Activated CD8-positive, alpha-beta memory T cell treated with anti-CD3 and anti-CD28 coated beads, Interleukin-2, amount 10 ng/mL, durations not matched to agents 7 days and 5 days (primary cell): ENCODE measurements around the gene EPSTI1. TPM values are rescaled to one million over a fixed set of nuclear protein-coding genes. Genes with fewer than 3 reads are reported as not detected.
A peak's percentile ranks its signal among the peaks of the same experiment; 100 is the strongest.

ENCODE experiments used
- ATAC-seq: fragments of 150-1000 bp; cut with Tn5 transposase; one replicate; pipeline ENCODE4 v1.10.0; 2021; ENCODE audit warnings: moderate library complexity
- CTCF ChIA-PET: fragments of 350-600 bp; sonication (Branson Sonifier 250); formaldehyde crosslinking; loops from one replicate; lab custom pipeline; 2021; ENCODE audit warnings: antibody characterized with exemption; lab: Charles Lee
- DNase-seq: peaks from one replicate; pipeline ENCODE4 v3.0.0-alpha.2; 2020
- H3K27ac Mint-ChIP-seq: one replicate; pipeline ENCODE4 v1.8.0; 2021; ENCODE audit warnings: mild to moderate bottlenecking, mixed read lengths
- H3K27me3 Mint-ChIP-seq: one replicate; pipeline ENCODE4 v1.8.0; 2021; ENCODE audit warnings: mixed read lengths
- H3K36me3 Mint-ChIP-seq: one replicate; pipeline ENCODE4 v1.8.0; 2021; ENCODE audit warnings: mild to moderate bottlenecking, mixed read lengths
- H3K4me1 Mint-ChIP-seq: one replicate; pipeline ENCODE4 v1.8.0; 2021; ENCODE audit warnings: mixed read lengths
- H3K4me3 Mint-ChIP-seq: one replicate; pipeline ENCODE4 v1.8.0; 2021; ENCODE audit warnings: mild to moderate bottlenecking, moderate library complexity, mixed read lengths
- H3K9me3 Mint-ChIP-seq: one replicate; pipeline ENCODE4 v1.8.0; 2022; ENCODE audit warnings: low read depth, mixed read lengths
- total RNA-seq, 2 experiments: library from RNA; stranded (reverse); gene quantifications; one replicate each; pipeline ENCODE4 v1.2.3, GENCODE V29; 2021

EPSTI1 gene
- total RNA-seq, 2 experiments from 2014 or later: 71.3 to 150 TPM

DNA sequence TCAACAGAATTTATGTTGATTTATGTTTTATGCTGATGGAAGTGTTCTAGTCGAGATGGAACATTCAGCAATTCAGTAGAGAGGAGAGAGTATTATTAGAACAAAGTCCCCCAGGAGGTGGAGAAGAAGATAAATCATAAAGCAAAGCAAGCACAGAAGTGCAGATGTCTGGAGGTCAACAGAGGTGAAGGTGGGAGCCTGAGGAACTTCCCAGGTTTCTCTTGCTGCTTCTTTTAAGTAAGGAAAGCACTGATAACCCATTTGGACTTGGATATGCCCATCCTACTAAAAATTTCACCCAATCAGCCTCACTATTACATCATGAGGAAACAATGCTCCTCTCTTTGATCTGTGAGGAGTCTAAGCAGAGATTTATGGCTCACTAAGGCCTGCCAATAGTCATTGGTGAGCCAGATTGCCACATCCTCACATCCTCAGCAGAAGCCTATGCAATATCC, 98.8 kb downstream of the EPSTI1 start:
- no peak overlapping the region for H3K27ac Mint-ChIP-seq
- no peak for ATAC-seq
- peaks cover 36% of the 10 kb centered on the region for H3K36me3 Mint-ChIP-seq
- no peak for DNase-seq
- no peaks in the 10 kb centered on the region for H3K9me3 Mint-ChIP-seq
- CTCF ChIA-PET: no interaction called here
- H3K4me1 Mint-ChIP-seq: no peaks in the 10 kb centered on the region
- no peaks in the 10 kb centered on the region for H3K27me3 Mint-ChIP-seq
- H3K4me3 Mint-ChIP-seq: no peak overlapping the region

GRCh38 chr13:42892760-42893159, 99.3 kb downstream of the EPSTI1 start:
- Mint-ChIP-seq H3K4me1 (no peaks in the 10 kb centered on the region), H3K4me3 (no peak overlapping the region), H3K27ac (no peak overlapping the region), H3K27me3 (no peaks in the 10 kb centered on the region), H3K9me3 (no peaks in the 10 kb centered on the region), H3K36me3 (peaks cover 37% of the 10 kb centered on the region)
- no peak for DNase-seq
- ATAC-seq: no peak
- CTCF ChIA-PET: no interaction called here

DNA sequence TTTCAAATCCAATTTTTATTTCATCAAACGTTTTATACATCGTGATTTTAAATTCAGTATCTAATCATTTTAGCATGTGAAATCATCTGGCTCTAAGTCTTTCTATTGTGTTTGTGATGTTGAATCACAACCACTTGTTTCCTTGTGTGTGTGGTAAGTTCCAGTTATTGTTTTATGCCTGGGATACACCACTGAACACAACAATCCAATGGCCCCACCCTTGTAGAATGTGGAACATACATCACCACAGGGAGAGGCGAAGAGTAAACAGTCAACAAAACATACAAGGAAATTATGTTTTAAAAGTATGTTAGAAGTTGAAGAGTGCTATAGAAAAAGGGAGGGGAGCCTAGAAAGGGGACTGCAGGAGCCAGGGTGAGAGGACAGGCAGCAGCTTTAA, 100.5 kb downstream of the EPSTI1 start:
- Mint-ChIP-seq H3K4me3 (no peak overlapping the region), H3K27ac (no peak overlapping the region), H3K27me3 (no peaks in the 10 kb centered on the region), H3K4me1 (no peaks in the 10 kb centered on the region), H3K36me3 (peaks cover 38% of the 10 kb centered on the region), H3K9me3 (no peaks in the 10 kb centered on the region)
- CTCF ChIA-PET: no interaction called here
- DNase-seq (no peak), ATAC-seq (no peak)

DNA sequence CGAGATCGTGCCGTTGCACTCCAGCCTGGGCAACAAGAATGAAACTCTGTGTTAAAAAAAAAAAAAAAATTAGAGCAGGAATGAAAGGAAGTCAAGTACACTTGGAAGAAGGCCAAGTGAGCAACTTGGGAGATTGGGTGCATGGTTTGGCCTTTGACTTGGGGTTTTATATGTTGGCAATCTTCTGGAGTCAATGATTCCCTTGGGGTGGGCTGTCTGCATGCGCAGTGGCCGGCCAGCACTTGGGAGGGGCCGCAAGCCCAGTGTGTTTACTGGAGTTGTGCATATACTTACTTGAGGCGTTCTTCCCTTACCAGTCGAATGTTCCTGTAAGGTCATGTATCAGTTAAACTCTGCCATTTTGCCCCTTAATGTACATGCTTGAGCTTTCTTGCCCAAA, 106.7 kb downstream of the EPSTI1 start:
- Mint-ChIP-seq H3K9me3 (no peaks in the 10 kb centered on the region), H3K27me3 (peaks cover 5% of the 10 kb centered on the region), H3K4me1 (no peaks in the 10 kb centered on the region), H3K4me3 (no peak overlapping the region), H3K36me3 (peaks cover 31% of the 10 kb centered on the region), H3K27ac (no peak overlapping the region)
- ATAC-seq: no peak
- DNase-seq: no peak
- CTCF ChIA-PET: no interaction called here

DNA sequence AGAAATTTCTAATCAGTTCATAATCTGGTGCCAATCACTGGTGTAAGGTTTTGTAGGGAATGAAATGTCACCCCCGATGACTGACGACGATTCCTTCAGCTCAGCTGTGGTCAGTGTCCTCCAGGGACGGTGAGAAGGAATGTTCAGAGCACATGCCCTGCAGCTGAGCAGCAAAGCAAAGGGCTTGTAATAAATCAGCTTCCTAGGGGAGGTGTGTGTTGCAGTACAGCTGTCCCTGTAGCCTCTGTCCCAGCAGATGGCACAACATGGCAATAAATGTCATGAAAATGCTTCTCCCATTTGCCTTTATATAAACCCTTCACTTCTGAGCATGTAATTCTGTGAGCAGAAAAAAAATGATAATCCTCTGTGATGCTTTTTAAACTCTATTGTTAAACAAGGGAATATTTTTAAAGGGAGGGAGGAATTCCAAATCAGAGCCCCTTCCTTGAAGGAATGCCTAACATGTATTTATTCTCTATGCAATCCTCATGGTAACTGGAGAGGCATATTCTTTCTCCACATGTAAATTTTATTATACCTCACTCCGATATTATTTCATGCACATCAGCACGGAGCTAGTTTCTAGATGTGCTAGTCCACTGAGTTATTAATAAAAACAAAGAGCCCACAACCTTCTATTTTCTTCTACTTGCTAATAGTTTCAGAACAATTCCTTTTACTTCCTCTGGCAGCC, 108.1 kb downstream of the EPSTI1 start:
- CTCF ChIA-PET: no interaction called here
- Mint-ChIP-seq H3K4me3 (no peak overlapping the region), H3K36me3 (peaks cover 26% of the 10 kb centered on the region), H3K27ac (no peak overlapping the region), H3K9me3 (no peaks in the 10 kb centered on the region), H3K4me1 (no peaks in the 10 kb centered on the region), H3K27me3 (peaks cover 11% of the 10 kb centered on the region)
- ATAC-seq (no peak), DNase-seq (no peak)

DNA sequence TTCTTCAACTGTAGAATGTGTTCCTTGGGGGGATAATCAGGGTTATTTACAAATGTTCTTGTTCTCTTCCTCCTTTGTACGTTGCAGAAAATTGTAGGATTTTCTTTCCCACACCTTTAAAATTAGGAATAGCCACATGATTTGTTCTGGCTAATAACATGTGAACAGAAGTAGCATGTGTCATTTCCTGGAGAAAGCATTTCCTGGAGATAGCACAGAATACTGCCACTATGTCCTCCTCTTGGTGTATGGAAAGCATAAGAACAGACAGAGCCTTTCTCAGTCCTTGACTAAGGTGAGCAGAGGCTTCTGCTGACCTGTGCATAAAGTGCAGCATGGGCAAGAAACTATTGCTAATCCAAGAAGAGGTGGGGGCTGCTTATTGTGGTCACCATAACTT, 108.9 kb downstream of the EPSTI1 start:
- peaks cover 11% of the 10 kb centered on the region for H3K27me3 Mint-ChIP-seq
- no peaks in the 10 kb centered on the region for H3K4me1 Mint-ChIP-seq
- peaks cover 20% of the 10 kb centered on the region for H3K36me3 Mint-ChIP-seq
- H3K4me3 Mint-ChIP-seq: no peak overlapping the region
- H3K9me3 Mint-ChIP-seq: no peaks in the 10 kb centered on the region
- H3K27ac Mint-ChIP-seq: no peak overlapping the region
- CTCF ChIA-PET: no interaction called here
- ATAC-seq (no peak), DNase-seq (no peak)

GRCh38 chr13:42880056-42880605, 111.9 kb downstream of the EPSTI1 start:
- DNase-seq: no peak
- no peak overlapping the region for H3K27ac Mint-ChIP-seq
- peaks cover 1% of the 10 kb centered on the region for H3K36me3 Mint-ChIP-seq
- H3K9me3 Mint-ChIP-seq: no peaks in the 10 kb centered on the region
- peaks cover 15% of the 10 kb centered on the region for H3K27me3 Mint-ChIP-seq
- H3K4me1 Mint-ChIP-seq: peaks cover 10% of the 10 kb centered on the region
- CTCF ChIA-PET: interaction anchor here (0.6 kb wide), 1 partner anchor 924 kb away, joined by 3 read pairs; no protein-coding TSS in a partner anchor
- no peak for ATAC-seq
- no peak overlapping the region for H3K4me3 Mint-ChIP-seq

DNA sequence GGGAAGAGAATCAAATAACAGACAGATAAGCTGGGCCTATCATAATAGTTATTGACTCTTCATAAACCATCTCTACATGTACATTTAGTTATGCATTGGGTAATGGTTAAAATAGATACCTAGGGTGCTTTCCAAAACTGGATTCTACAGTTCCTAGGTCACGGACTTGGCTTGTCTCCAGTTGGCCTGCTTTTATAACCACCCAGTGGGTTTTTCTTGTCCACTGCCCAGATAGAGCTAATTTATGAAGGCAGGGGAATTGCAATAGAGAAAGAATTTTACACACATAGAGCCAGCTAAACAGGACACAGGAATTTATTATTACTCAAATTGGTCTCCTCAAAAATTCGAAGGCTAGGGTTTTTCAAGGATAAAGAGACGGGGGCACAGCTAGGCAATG, 113.3 kb downstream of the EPSTI1 start:
- CTCF ChIA-PET: no interaction called here
- no peaks in the 10 kb centered on the region for H3K9me3 Mint-ChIP-seq

DNA sequence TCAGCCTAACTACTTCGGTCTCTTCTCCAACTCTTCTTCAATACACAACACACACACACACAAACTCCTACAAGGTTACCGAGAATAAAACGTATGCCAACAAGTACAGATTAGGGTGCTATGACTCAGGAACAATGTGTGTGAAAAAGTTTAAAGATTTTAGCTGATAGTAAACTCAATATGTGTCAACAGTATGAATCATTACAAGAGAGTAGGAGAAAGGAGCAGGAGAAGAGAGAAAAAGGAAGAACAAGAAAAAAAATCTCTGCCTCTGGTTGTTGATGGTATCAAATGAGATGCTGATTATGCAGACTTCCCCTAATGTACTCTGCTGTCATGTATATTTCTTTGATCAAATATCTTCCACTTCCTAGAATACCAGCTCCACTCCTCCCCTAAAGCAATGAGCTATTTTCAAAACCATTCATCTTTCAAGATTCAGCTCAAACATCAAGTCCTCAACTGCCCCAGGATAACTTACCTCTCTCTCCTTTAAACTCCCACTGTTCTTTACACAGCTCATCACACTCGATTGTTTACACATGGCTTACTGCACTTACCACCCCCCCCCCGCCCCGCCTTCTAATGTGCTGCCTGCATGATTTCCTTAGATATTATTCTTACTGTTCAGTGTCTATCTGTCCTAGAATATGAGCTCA, 115.0 kb downstream of the EPSTI1 start:
- CTCF ChIA-PET: interaction anchor here (1.0 to 1.2 kb wide), 2 partner anchors 11 to 13 kb away, joined by 3 to 4 read pairs; no protein-coding TSS in a partner anchor
- H3K9me3 Mint-ChIP-seq: no peaks in the 10 kb centered on the region
- no peak overlapping the region for H3K4me3 Mint-ChIP-seq
- no peak for ATAC-seq
- peaks cover 13% of the 10 kb centered on the region for H3K27me3 Mint-ChIP-seq
- H3K4me1 Mint-ChIP-seq: peaks cover 10% of the 10 kb centered on the region
- no peak overlapping the region for H3K27ac Mint-ChIP-seq
- H3K36me3 Mint-ChIP-seq: no peaks in the 10 kb centered on the region
- no peak for DNase-seq

More for the DNA sequence above, 113.3 kb downstream of the EPSTI1 start:
- DNase-seq (no peak), ATAC-seq (no peak)
- peaks cover 15% of the 10 kb centered on the region for H3K27me3 Mint-ChIP-seq
- no peak overlapping the region for H3K4me3 Mint-ChIP-seq
- H3K36me3 Mint-ChIP-seq: no peaks in the 10 kb centered on the region
- no peak overlapping the region for H3K27ac Mint-ChIP-seq
- peaks cover 10% of the 10 kb centered on the region for H3K4me1 Mint-ChIP-seq

DNA sequence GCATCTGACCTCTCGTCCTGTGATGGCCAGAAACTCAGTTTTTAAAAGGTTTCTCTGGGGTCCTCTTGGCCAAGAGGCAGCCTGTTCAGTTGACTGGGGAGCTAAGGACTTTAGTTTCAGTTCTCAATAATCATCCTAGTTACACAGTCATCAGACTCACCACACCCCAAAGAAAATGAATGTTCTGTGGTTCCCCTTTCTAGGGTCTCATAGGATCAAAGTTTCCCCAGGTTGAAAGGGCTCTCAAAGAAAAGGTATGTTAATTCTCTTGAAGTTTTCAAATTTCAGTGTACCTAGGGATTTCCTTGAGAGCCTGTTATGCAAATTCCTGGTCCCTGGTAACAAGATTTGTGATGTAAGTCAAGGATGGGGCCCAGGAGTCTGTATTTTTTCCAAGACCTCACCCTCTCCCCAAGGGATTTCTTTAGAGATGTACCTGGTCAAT, 115.7 kb downstream of the EPSTI1 start:
- Mint-ChIP-seq H3K4me1 (peaks cover 10% of the 10 kb centered on the region), H3K36me3 (no peaks in the 10 kb centered on the region), H3K9me3 (no peaks in the 10 kb centered on the region), H3K27ac (no peak overlapping the region), H3K27me3 (peaks cover 13% of the 10 kb centered on the region), H3K4me3 (no peak overlapping the region)
- ATAC-seq (peak; percentile 45), DNase-seq (no peak)
- CTCF ChIA-PET: interaction anchor here (1.2 kb wide), 1 partner anchor 11 kb away, joined by 4 read pairs; no protein-coding TSS in a partner anchor

DNA sequence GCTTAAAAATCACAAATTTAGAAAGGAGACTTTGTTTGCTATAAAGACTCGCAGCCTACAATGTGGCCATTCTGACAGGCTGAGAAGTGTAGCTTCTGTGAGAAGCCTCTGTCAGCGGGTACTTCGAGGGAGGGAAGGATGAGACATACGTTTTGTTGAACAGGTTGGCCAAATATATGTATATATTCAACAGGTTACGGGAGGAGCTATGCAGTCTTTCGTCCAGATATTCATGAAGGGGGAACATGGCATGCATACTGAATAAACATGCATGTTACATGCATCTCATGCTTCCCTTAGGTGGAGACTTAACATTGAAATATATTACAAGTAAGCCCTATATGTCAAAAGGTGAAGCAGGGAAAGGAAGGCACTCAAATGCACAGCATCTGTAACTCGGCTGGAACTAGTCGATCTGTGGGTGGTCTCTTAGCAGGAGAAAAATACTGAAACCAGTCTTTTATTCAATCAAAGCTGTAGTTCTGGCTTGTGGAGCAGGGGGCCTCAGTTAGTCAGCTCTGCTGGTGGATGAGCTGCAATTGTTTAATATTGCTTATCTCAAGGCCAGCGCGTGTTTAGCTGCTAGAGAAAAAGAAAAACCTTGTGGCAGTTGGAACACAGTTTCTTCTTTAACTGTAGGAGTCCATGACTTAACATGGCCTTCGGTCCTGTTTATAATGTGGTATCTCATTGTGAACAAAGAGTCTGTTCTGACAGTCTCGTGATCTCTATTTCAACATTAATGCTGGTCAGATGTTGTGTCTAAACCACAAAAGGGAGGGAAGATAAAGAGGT, 116.4 kb downstream of the EPSTI1 start:
- H3K4me3 Mint-ChIP-seq: no peak overlapping the region
- peaks cover 13% of the 10 kb centered on the region for H3K27me3 Mint-ChIP-seq
- H3K36me3 Mint-ChIP-seq: no peaks in the 10 kb centered on the region
- H3K4me1 Mint-ChIP-seq: peaks cover 10% of the 10 kb centered on the region
- DNase-seq (no peak), ATAC-seq (no peak)
- no peaks in the 10 kb centered on the region for H3K9me3 Mint-ChIP-seq
- no peak overlapping the region for H3K27ac Mint-ChIP-seq
- CTCF ChIA-PET: no interaction called here

DNA sequence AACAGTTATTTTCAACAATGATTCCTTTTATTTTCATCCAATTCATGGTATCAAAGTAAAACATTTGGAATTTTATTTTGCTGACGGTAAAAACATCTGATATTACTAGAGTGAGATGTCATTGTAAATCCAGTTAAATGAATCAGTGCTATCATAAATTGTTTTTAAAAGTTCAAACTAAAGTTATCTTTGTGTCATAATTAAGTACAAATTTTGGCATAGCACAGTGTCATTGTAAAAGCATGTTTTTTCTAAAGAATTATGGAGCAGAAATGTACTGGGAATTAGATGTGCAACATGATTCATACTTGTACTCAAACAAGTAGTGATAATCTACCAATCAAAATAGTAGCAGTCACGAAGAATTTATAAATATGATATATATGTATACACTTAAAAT, 117.8 kb downstream of the EPSTI1 start:
- H3K36me3 Mint-ChIP-seq: no peaks in the 10 kb centered on the region
- H3K4me3 Mint-ChIP-seq: no peak overlapping the region
- no peak overlapping the region for H3K27ac Mint-ChIP-seq
- ATAC-seq (no peak), DNase-seq (no peak)
- peaks cover 10% of the 10 kb centered on the region for H3K4me1 Mint-ChIP-seq
- peaks cover 4% of the 10 kb centered on the region for H3K27me3 Mint-ChIP-seq
- H3K9me3 Mint-ChIP-seq: no peaks in the 10 kb centered on the region
- CTCF ChIA-PET: no interaction called here

DNA sequence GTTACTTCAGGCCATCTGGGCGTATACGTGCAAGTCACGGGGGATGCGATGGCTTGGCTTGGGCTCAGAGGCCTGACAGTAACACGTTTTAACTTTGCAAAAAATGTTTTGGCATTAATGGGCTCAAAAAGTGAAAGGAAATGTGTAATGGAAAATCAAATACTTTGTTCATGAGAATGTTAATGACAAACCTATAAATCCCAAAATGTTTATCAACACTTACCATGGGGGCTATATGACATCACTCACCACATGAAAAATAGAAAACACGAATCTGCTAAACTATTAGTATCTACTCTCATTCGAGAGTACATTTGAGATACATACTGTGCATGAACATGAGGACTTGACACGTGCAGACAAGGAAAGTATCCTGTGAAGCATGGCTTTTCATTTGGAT, 119.0 kb downstream of the EPSTI1 start:
- Mint-ChIP-seq H3K27me3 (peaks cover 4% of the 10 kb centered on the region), H3K9me3 (no peaks in the 10 kb centered on the region), H3K27ac (no peak overlapping the region), H3K4me1 (peaks cover 10% of the 10 kb centered on the region), H3K36me3 (no peaks in the 10 kb centered on the region), H3K4me3 (no peak overlapping the region)
- DNase-seq: no peak
- CTCF ChIA-PET: no interaction called here
- ATAC-seq: no peak
